Psoas muscle (tissue), 8 donors: ENCODE measurements around the gene LTV1. TPM values are rescaled to one million over a fixed set of nuclear protein-coding genes. Genes with fewer than 3 reads are reported as not detected.

Source experiments
- ATAC-seq, 4 donors: fragments of 200-7000 bp; cut with Tn5 transposase; one replicate each; pipeline ENCODE4 v1.9.1; 2020; ENCODE audit warnings: moderate library complexity in 3 of 4, mild to moderate bottlenecking in 2 of 4
- DNase-seq, 2 donors: peaks; one replicate each; pipeline ENCODE4 v3.0.0-alpha.2; 2020
- H3K27ac ChIP-seq: fragments of 200-600 bp; one replicate; pipeline ENCODE4 v1.8.0; 2022
- H3K27me3 ChIP-seq, 3 donors: fragments of 200-600 bp in 1 of 3; one replicate each; pipeline versions ENCODE4 v1.6.1 to v1.8.0; 2013 to 2022; ENCODE audit warnings: low read length in 2 of 3, mild to moderate bottlenecking in 2 of 3, moderate library complexity in 1 of 3; ENCODE audit not compliant: insufficient read depth in 3 of 3
- H3K36me3 ChIP-seq, 2 donors: fragments of 200-600 bp in 1 of 2; one replicate each; pipeline versions ENCODE4 v1.6.1 to v1.8.0; 2013 to 2022; ENCODE audit warnings: low read depth in 1 of 2, mild to moderate bottlenecking in 1 of 2, moderate library complexity in 1 of 2; ENCODE audit not compliant: insufficient read depth in 1 of 2
- H3K4me1 ChIP-seq: fragments of 200-600 bp; one replicate; pipeline ENCODE4 v1.8.0; 2022
- H3K4me3 ChIP-seq: fragments of 200-600 bp; one replicate; pipeline ENCODE4 v1.8.0; 2022; ENCODE audit warnings: mild to moderate bottlenecking
- H3K9me3 ChIP-seq: fragments of 200-600 bp; one replicate; pipeline ENCODE4 v1.8.0; 2022
- WGBS, 3 donors: extraction: QIAGEN DNeasy Blood & Tissue Kit; methylation state at CpG; one replicate each; pipeline versions ENCODE4 v1.1.6 to v1.1.7; 2013; 5-methylcytosine and 5-hydroxymethylcytosine counted together
- intact Hi-C, 2 donors: fragments of 100-400 bp; cut with DNase I; formaldehyde crosslinking; loops; one replicate each; pipeline versions ENCODE4 v1.11.0 to v1.14.2; 2022
- polyA plus RNA-seq, 3 donors: library from polyadenylated mRNA; stranded (reverse); fragments of 200-250 nt; gene quantifications; one replicate each; pipeline ENCODE4 v1.2.3, GENCODE V29; 2013
- total RNA-seq, 4 donors: library from RNA; stranded (reverse); fragmentation: NEBNext Ultra II Directional in 2 of 4; extraction: Animal tissue kit (Norgen Biotek cat#: 25700) in 2 of 4; gene quantifications; one replicate each; pipeline versions ENCODE4 v1.2.1 to v1.2.4, GENCODE V29; 2021 to 2023
- TF ChIP-seq, protein P1 (sequence below): fragments of 200-600 bp; IDR thresholded peaks from one replicate; pipeline ENCODE4 v1.8.0; 2022; ENCODE audit warnings: antibody characterized with exemption
- donor health status: healthy with polysubstance abuse.
- donor health status: DM: no; HTN: no; CAD: no; lungs with moderate emphysema.
- donor health status: Bipolar disorder and iron deficiency.
- donor health status: healthy.
- donor health status: DM: yes; HTN: yes; CAD: no.
- donor health status: DM: no; HTN: no; CAD: no.
- donor health status: DM: no; HTN: no; CAD: no.
- donor health status: DM: yes; HTN: yes; CAD: no.

The LTV1 gene
- total and polyA plus RNA-seq, 7 donors: 19.1 to 57.1 (median 35.4) TPM

DNA sequence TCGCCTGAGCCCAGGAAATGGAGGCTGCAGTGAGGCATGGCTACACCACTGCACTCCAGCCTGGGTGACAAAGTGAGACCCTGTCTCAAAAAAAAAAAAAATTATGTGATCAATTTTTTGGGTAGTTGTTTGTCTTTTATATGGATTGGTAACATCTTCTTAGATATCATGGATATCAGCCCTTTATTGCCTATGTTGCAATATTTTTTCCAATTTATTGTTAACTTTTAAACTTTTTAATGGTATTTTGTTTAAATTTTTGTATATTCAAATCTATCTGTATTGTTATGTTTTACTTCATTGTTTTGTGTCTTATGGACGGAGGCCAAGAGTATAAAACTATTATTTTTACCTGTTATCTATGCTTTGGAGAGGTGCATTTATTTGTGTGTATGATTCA lies 32.4 kb upstream of the LTV1 start:
- Histone ChIP-seq H3K27ac (no peak overlapping the region), H3K4me1 (no peaks in the 10 kb centered on the region), H3K4me3 (no peak overlapping the region), H3K36me3 (peaks cover 0 to 16% of the 10 kb centered on the region in 2 donors), H3K27me3 (no peaks in the 10 kb centered on the region), H3K9me3 (no peaks in the 10 kb centered on the region)
- intact Hi-C loops: no loop called here
- TF ChIP-seq, protein P1, sequence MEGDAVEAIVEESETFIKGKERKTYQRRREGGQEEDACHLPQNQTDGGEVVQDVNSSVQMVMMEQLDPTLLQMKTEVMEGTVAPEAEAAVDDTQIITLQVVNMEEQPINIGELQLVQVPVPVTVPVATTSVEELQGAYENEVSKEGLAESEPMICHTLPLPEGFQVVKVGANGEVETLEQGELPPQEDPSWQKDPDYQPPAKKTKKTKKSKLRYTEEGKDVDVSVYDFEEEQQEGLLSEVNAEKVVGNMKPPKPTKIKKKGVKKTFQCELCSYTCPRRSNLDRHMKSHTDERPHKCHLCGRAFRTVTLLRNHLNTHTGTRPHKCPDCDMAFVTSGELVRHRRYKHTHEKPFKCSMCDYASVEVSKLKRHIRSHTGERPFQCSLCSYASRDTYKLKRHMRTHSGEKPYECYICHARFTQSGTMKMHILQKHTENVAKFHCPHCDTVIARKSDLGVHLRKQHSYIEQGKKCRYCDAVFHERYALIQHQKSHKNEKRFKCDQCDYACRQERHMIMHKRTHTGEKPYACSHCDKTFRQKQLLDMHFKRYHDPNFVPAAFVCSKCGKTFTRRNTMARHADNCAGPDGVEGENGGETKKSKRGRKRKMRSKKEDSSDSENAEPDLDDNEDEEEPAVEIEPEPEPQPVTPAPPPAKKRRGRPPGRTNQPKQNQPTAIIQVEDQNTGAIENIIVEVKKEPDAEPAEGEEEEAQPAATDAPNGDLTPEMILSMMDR: no peak
- ATAC-seq (no peak), DNase-seq (no peak)
- WGBS, 3 donors: 97 to 99% (median 97%) methylated on average over 2 of the region's 2 CpGs

DNA sequence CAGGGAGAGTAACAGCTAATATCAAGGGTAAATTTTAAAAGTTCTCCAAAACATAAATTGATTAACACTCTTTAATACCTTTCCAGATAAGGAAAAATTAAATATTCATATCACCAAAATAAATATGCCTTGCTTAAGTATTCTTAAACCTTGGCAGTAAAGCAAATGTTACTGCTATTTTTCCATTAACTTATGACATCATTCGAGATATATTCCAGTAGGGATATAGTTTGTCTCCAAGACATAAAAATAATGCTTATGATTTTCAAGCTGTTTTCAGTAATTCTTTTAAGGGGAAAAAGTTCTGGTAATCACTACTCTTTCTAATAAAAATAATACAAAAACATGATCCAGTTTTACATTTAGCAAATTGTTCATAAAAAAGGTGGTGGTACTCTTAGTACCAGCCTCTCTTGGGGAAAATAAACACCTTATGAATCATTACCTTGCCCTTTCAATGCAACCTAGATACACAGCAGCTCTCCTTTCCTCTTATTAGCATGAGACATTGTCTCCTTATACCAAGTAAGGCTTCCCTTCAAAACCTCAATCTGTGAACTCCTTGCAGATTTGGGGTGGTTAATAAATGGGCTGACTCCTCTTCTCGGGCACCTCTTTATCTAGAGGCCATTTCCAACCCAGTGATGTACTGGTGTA lies 31.5 kb upstream of the LTV1 start:
- H3K4me3 ChIP-seq: no peak overlapping the region
- 81 to 87% (median 83%) methylated on average over 2 of the region's 2 CpGs for WGBS, 3 donors
- TF ChIP-seq, protein P1: no peak
- intact Hi-C loops: no loop called here
- H3K36me3 ChIP-seq: peaks cover 0 to 16% of the 10 kb centered on the region in 2 donors
- ATAC-seq (no peak), DNase-seq (no peak)
- no peaks in the 10 kb centered on the region for H3K4me1 ChIP-seq
- no peak overlapping the region for H3K27ac ChIP-seq
- no peaks in the 10 kb centered on the region for H3K9me3 ChIP-seq
- H3K27me3 ChIP-seq: no peaks in the 10 kb centered on the region

DNA sequence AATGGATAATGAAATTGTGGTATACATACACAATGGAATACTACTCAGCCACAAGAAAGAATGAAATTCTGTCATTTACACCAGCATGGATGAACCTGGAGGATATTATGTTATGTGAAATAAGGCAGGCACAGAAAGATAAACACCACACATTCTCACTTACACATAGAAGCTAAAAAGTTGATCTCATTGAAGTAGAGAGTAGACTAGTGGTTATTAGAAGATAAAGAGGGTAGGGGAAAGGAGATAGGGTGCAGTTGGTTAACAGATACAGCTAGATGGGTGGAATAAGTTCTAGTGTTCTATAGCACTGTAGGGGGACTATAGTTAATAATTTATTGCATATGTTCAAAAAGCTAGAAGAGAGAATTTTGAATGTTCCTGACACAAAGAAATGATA lies 25.5 kb upstream of the LTV1 start:
- H3K9me3 ChIP-seq: no peaks in the 10 kb centered on the region
- H3K27me3 ChIP-seq: no peaks in the 10 kb centered on the region
- TF ChIP-seq, protein P1: no peak
- DNase-seq (no peak), ATAC-seq (no peak)
- no peak overlapping the region for H3K27ac ChIP-seq
- no peaks in the 10 kb centered on the region for H3K4me1 ChIP-seq
- H3K36me3 ChIP-seq: peaks cover 0 to 9% of the 10 kb centered on the region in 2 donors
- intact Hi-C loops: no loop called here
- H3K4me3 ChIP-seq: no peak overlapping the region

DNA sequence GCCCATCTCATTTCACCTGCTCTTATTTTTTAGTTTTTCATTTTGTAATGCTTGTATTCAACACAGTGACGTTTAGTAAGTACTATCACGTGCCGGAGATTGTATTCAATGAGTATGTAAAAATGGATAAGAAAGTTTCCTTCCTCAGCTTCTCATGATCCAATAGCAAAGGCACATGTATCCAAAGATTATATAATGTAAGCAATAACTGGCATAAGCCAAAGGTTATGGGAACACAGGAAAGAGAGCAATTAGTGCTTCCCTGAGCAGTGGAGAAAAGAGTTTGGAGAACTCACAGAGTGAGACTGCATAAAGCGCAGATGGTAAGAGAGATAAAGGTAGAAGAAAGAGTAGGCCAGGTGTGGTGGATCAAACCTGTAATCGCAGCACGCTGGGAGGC lies 21.8 kb upstream of the LTV1 start:
- intact Hi-C loops: no loop called here
- no peak for ATAC-seq
- Histone ChIP-seq H3K27ac (no peak overlapping the region), H3K4me1 (no peaks in the 10 kb centered on the region), H3K9me3 (no peaks in the 10 kb centered on the region), H3K36me3 (peaks cover 0 to 30% of the 10 kb centered on the region in 2 donors), H3K27me3 (no peaks in the 10 kb centered on the region), H3K4me3 (no peak overlapping the region)
- WGBS, 3 donors: 79 to 93% (median 92%) methylated on average over 6 of the region's 6 CpGs
- TF ChIP-seq, protein P1: no peak
- DNase-seq: no peak

GRCh38 chr6:143822584-143823024 lies 20.5 kb upstream of the LTV1 start:
- no peak overlapping the region for H3K27ac ChIP-seq
- intact Hi-C loops: no loop called here
- H3K4me1 ChIP-seq: no peaks in the 10 kb centered on the region
- no peaks in the 10 kb centered on the region for H3K9me3 ChIP-seq
- 34 to 41% (median 35%) methylated on average over 3 of the region's 3 CpGs for WGBS, 3 donors
- peaks cover 0 to 34% of the 10 kb centered on the region in 2 donors for H3K36me3 ChIP-seq
- TF ChIP-seq, protein P1: no peak
- H3K27me3 ChIP-seq: no peaks in the 10 kb centered on the region
- no peak overlapping the region for H3K4me3 ChIP-seq
- ATAC-seq (no peak), DNase-seq (no peak)
